Lung (tissue), 12 donors: ENCODE measurements around the gene PPP1R13B. TPM values are rescaled to one million over a fixed set of nuclear protein-coding genes. Genes with fewer than 3 reads are reported as not detected.
"Not testable (repeated sequence)": the region's sequence is repeated elsewhere in the genome, so short reads cannot be mapped to it uniquely, and the experiment has no call there.

Experiments used
- ATAC-seq: fragments of 200-7000 bp; cut with Tn5 transposase; one replicate; pipeline ENCODE4 v1.9.1; 2020; ENCODE audit warnings: moderate number of reproducible peaks; ENCODE audit not compliant: insufficient read depth, low FRiP score
- DNase-seq, 3 donors: peaks; one replicate each; pipeline ENCODE4 v3.0.0-alpha.2; 2013 to 2017
- H3K27ac ChIP-seq, 2 donors: one replicate each; pipeline ENCODE4 v1.5.1; 2013; ENCODE audit warnings: mild to moderate bottlenecking in 2 of 2, moderate library complexity in 2 of 2, control low read depth in 1 of 2, inconsistent platforms in 1 of 2, low read depth in 1 of 2, low read length in 1 of 2
- H3K27me3 ChIP-seq, 3 donors: one replicate each; pipeline ENCODE4 v1.5.1; 2013; ENCODE audit warnings: low read length in 2 of 3; ENCODE audit not compliant: control insufficient read depth in 3 of 3, insufficient read depth in 3 of 3
- H3K36me3 ChIP-seq, 4 donors: one replicate each; pipeline ENCODE4 v1.5.1; 2013; ENCODE audit warnings: low read length in 4 of 4, mild to moderate bottlenecking in 1 of 4, moderate library complexity in 1 of 4; ENCODE audit not compliant: control insufficient read depth in 4 of 4, insufficient read depth in 4 of 4
- H3K4me1 ChIP-seq, 5 donors: one replicate each; pipeline ENCODE4 v1.5.1; 2013; ENCODE audit warnings: low read length in 5 of 5, mild to moderate bottlenecking in 2 of 5, moderate library complexity in 1 of 5; ENCODE audit not compliant: control insufficient read depth in 5 of 5, insufficient read depth in 5 of 5
- H3K4me3 ChIP-seq: one replicate; pipeline ENCODE4 v1.5.1; 2013; ENCODE audit warnings: mild to moderate bottlenecking, control low read depth, moderate library complexity
- H3K9ac ChIP-seq, 2 donors: one replicate each; pipeline ENCODE4 v1.5.1; 2013; ENCODE audit warnings: low read length in 2 of 2, control low read depth in 1 of 2; ENCODE audit not compliant: insufficient read depth in 1 of 2
- H3K9me3 ChIP-seq, 4 donors: one replicate each; pipeline ENCODE4 v1.5.1; 2013; ENCODE audit warnings: low read length in 3 of 4, mild to moderate bottlenecking in 1 of 4, moderate library complexity in 1 of 4; ENCODE audit not compliant: control insufficient read depth in 4 of 4, insufficient read depth in 3 of 4
- WGBS, 2 donors: extraction: QIAGEN DNeasy Blood & Tissue Kit; methylation state at CpG; one replicate each; pipeline ENCODE4 v1.1.7; 2013; 5-methylcytosine and 5-hydroxymethylcytosine counted together
- polyA plus RNA-seq, 2 donors: library from polyadenylated mRNA; stranded (reverse); fragments of 200-250 nt; gene quantifications; one replicate each; pipeline ENCODE4 v1.2.1, GENCODE V29; 2013
- total RNA-seq, 2 donors: library from RNA; depleted of rRNA in 1 of 2; stranded (reverse); fragments of >200 nt in 1 of 2; gene quantifications; one replicate each; pipeline ENCODE4 v1.2.1, GENCODE V29; 2014 to 2021
- TF ChIP-seq, protein P1 (sequence below): IDR thresholded peaks from 2 replicates; pipeline ENCODE4 v1.5.1; 2012; ENCODE audit warnings: mild to moderate bottlenecking; ENCODE audit errors: control extremely low read depth, extremely low read depth
- donor health status: control.
- donor health status: control.
- donor health status: Bipolar disorder and iron deficiency.
- donor health status: healthy.
- donor health status: DM: yes; HTN: yes; CAD: no.

PPP1R13B gene
- total and polyA plus RNA-seq, 4 donors, result 12.0 to 66.6 (median 38.4) TPM

DNA sequence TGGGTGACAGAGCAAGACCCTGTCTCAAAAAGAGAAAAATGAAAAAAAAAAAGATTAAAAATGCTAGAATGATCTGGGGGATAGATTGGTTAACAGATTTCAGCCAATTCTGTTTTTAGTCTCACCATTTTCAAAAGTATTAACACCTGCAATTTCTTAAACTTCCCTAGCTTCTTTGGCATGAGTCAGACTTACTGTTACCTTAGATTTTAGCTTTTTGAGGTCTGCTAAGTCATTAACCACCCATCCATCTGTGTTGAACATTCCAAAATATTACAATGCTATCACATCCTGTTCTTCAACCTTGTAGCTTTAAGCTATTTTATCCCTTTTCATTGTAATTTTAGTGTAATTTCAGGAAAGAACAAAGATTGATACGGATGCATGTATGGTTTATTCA, 59.3 kb downstream of the PPP1R13B start:
- no peaks in the 10 kb centered on the region for H3K9me3 ChIP-seq
- H3K4me3 ChIP-seq, result no peak overlapping the region
- H3K9ac ChIP-seq, result no peak overlapping the region
- WGBS, 2 donors, result 75 to 81% methylated on average over 1 of the region's 1 CpG
- no peak for ATAC-seq
- no peak for DNase-seq
- no peaks in the 10 kb centered on the region for H3K4me1 ChIP-seq
- H3K27me3 ChIP-seq, result no peaks in the 10 kb centered on the region
- no peak overlapping the region for H3K27ac ChIP-seq
- TF ChIP-seq, protein P1, sequence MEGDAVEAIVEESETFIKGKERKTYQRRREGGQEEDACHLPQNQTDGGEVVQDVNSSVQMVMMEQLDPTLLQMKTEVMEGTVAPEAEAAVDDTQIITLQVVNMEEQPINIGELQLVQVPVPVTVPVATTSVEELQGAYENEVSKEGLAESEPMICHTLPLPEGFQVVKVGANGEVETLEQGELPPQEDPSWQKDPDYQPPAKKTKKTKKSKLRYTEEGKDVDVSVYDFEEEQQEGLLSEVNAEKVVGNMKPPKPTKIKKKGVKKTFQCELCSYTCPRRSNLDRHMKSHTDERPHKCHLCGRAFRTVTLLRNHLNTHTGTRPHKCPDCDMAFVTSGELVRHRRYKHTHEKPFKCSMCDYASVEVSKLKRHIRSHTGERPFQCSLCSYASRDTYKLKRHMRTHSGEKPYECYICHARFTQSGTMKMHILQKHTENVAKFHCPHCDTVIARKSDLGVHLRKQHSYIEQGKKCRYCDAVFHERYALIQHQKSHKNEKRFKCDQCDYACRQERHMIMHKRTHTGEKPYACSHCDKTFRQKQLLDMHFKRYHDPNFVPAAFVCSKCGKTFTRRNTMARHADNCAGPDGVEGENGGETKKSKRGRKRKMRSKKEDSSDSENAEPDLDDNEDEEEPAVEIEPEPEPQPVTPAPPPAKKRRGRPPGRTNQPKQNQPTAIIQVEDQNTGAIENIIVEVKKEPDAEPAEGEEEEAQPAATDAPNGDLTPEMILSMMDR, result no peak
- H3K36me3 ChIP-seq, result peaks cover 0 to 11% (median 1%) of the 10 kb centered on the region in 4 donors

DNA sequence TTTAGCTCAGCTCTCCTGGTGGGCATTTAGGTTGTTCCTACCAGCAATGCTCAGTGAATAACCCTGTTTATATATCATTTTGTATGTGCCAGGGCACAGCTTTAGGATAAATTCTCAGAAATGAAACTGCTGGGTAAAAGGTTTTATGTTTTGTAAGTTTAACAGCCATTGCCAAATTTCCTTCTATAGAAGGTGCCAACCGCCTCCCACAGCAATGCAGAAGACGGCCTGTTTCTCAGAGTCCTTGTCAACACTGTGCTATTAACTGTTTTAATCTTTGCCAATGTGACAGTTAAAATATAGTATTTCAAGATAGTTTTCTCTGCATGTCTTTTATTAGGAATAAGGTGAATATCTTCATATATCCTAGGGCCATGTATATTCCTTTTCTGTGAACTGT, 65.0 kb downstream of the PPP1R13B start:
- no peak overlapping the region for H3K27ac ChIP-seq
- H3K9ac ChIP-seq, result no peak overlapping the region
- H3K9me3 ChIP-seq, result no peaks in the 10 kb centered on the region
- H3K4me1 ChIP-seq, result no peaks in the 10 kb centered on the region
- ATAC-seq (no peak), DNase-seq (no peak)
- TF ChIP-seq, protein P1, result no peak
- H3K36me3 ChIP-seq, result peaks cover 0 to 14% (median 3%) of the 10 kb centered on the region in 4 donors
- H3K4me3 ChIP-seq, result no peak overlapping the region
- no peaks in the 10 kb centered on the region for H3K27me3 ChIP-seq
- 41 to 76% methylated on average over 2 of the region's 2 CpGs for WGBS, 2 donors

DNA sequence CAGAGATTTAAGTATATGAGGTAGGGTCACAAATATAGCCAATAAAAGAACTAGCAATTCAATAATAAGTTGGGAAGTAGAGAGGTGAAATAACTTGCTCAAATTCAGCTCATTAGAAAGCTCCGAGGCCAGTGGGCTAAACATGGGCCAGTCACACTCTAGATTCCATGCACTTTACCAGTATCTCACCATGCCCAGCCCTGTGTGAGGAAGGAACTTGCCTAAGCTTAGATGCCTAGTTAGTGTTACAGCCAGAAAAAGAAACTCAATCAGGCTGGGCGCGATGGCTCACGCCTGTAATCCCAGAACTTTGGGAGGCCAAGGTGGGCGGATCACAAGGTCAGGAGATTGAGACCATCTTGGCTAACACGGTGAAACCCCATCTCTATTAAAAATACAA, 71.1 kb downstream of the PPP1R13B start:
- not testable (repeated sequence) for ATAC-seq, H3K27me3 ChIP-seq, H3K9me3 ChIP-seq, H3K9ac ChIP-seq, H3K4me3 ChIP-seq, H3K4me1 ChIP-seq, DNase-seq, H3K27ac ChIP-seq
- H3K36me3 ChIP-seq, result peaks cover 0 to 14% (median 2%) of the 10 kb centered on the region in 4 donors
- 94 to 96% methylated on average over 6 of the region's 6 CpGs for WGBS, 2 donors

DNA sequence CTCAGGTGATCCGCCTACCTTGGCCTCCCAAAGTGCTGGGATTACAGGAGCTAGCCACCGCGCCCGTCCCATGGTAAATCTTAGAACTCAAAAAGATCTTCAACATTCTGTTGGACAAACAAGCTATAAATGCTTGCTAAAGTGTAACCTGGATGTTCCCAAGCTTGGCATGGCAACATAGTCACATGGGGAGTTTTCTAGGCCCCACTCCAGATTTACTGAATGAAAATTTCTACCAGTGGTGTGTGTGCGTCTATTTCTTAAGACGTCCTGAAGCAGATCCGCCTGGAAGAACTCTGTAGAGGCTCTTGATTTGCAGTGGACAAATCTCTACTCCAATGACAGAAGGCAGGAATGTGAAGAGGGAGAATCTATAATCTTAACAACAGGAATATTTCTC, 71.9 kb downstream of the PPP1R13B start:
- Histone ChIP-seq H3K9me3 (no peaks in the 10 kb centered on the region), H3K27me3 (no peaks in the 10 kb centered on the region), H3K9ac (no peak overlapping the region), H3K4me3 (no peak overlapping the region), H3K27ac (no peak overlapping the region), H3K36me3 (peaks cover 0 to 12% (median under 1%) of the 10 kb centered on the region in 4 donors), H3K4me1 (peaks cover 0 to 3% (median 0%) of the 10 kb centered on the region in 5 donors)
- TF ChIP-seq, protein P1, result no peak
- DNase-seq, result no peak
- no peak for ATAC-seq
- WGBS, 2 donors, result 89 to 93% methylated on average over 7 of the region's 7 CpGs
